Measurements from ENCODE around the gene CARD6. TPM values are rescaled to one million over a fixed set of nuclear protein-coding genes. Genes with fewer than 3 reads are reported as not detected.
"Not testable (repeated sequence)": the region's sequence is repeated elsewhere in the genome, so short reads cannot be mapped to it uniquely, and the experiment has no call there.

CARD6 gene
- total and polyA plus RNA-seq, 2 donors (not counting 1 experiment from before 2014, with no cell fraction given), result 0.72 to 2.7 TPM

- Histone ChIP-seq H3K27me3 (replicated peaks in 1 of 4; ENCODE audit: control extremely low read depth in 1 of 4, control insufficient read depth in 3 of 4, insufficient read depth in 4 of 4, low read length in 3 of 4) (peaks cover 0 to 5% (median 0%) of the 10 kb centered on the region in 4 experiments), H3K36me3 (replicated peaks in 1 of 2; ENCODE audit: control extremely low read depth in 1 of 2, control insufficient read depth in 1 of 2, extremely low read depth in 1 of 2, insufficient read depth in 2 of 2, low read length in 1 of 2) (no peaks in the 10 kb centered on the region), H3K27ac (ENCODE audit: low read length in 2 of 2) (no peak overlapping the region), H3K9ac (ENCODE audit: low read length) (no peak overlapping the region), H3K4me3 (ENCODE audit: control extremely low read depth in 1 of 5, extremely low read depth in 1 of 5, insufficient read depth in 1 of 5, low read depth in 2 of 5, low read length in 4 of 5) (no peak overlapping the region), H2AFZ (ENCODE audit: insufficient read depth, low read depth, low read length, poor library complexity, severe bottlenecking) (no peak overlapping the region), H3K4me1 (ENCODE audit: control insufficient read depth in 2 of 2, insufficient read depth in 2 of 2, low read length in 2 of 2) (no peaks in the 10 kb centered on the region), H4K20me1 (ENCODE audit: control insufficient read depth, insufficient read depth, low read length, poor library complexity, severe bottlenecking) (no peaks in the 10 kb centered on the region), H3K9me3 (ENCODE audit: control extremely low read depth in 1 of 3, control insufficient read depth in 2 of 3, insufficient read depth in 1 of 3, low read length in 2 of 3) (peaks cover 0 to 7% (median 0%) of the 10 kb centered on the region in 3 donors), H3K4me2 (replicated peaks; ENCODE audit: low read depth, low read length, poor library complexity, severe bottlenecking) (no peak overlapping the region), H3K79me2 (ENCODE audit: control insufficient read depth, insufficient read depth, low read length) (no peaks in the 10 kb centered on the region)
- CTCF ChIA-PET, result interaction anchor here (0.5 to 1.4 kb wide), 10 partner anchors 9 to 1307 kb away, joined by 3 to 13 read pairs (median 3); partner anchors contain the start of gene TTC33
- H3K27ac Mint-ChIP-seq, result no peak overlapping the region
- intact Hi-C loops (cut with micrococcal nuclease), result loop anchor here (1.0 to 2.0 kb wide), 3 partner anchors 125 to 1300 kb away; partner anchors contain the start of gene TTC33
- H3K4me1 Mint-ChIP-seq, result no peaks in the 10 kb centered on the region
- TF ChIP-seq CTCF (IDR thresholded peaks at IDR 0.05), result peak; percentile 83
- TF ChIP-seq EZH2 (IDR thresholded peaks at IDR 0.05; ENCODE audit: borderline replicate concordance, insufficient read depth, low read depth, low read length, poor library complexity, severe bottlenecking), result no peak
- POLR2A ChIA-PET, result no interaction called here
- peaks cover 20% of the 10 kb centered on the region for H3K27me3 Mint-ChIP-seq
- H3K9me3 Mint-ChIP-seq (ENCODE audit: insufficient read depth), result no peaks in the 10 kb centered on the region
- H3K4me3 Mint-ChIP-seq, result no peak overlapping the region
- 67% methylated on average over 2 of the region's 10 CpGs for WGBS (ENCODE audit: insufficient coverage)
- ATAC-seq (ENCODE audit: low read depth) (peak; percentile 36), DNase-seq (peak; percentile 36)
These were observed 38.2 kb downstream of the CARD6 start for GRCh38 chr5:40879163-40879942.

- no peaks in the 10 kb centered on the region for H3K4me1 Mint-ChIP-seq
- Histone ChIP-seq H3K4me1 (ENCODE audit: control insufficient read depth in 2 of 2, insufficient read depth in 2 of 2, low read length in 2 of 2) (no peaks in the 10 kb centered on the region), H3K27me3 (replicated peaks in 1 of 4; ENCODE audit: control extremely low read depth in 1 of 4, control insufficient read depth in 3 of 4, insufficient read depth in 4 of 4, low read length in 3 of 4) (peaks cover 0 to 7% (median 0%) of the 10 kb centered on the region in 4 experiments), H3K36me3 (replicated peaks in 1 of 2; ENCODE audit: control extremely low read depth in 1 of 2, control insufficient read depth in 1 of 2, extremely low read depth in 1 of 2, insufficient read depth in 2 of 2, low read length in 1 of 2) (no peaks in the 10 kb centered on the region), H3K4me3 (ENCODE audit: control extremely low read depth in 1 of 5, extremely low read depth in 1 of 5, insufficient read depth in 1 of 5, low read depth in 2 of 5, low read length in 4 of 5) (no peak overlapping the region), H2AFZ (ENCODE audit: insufficient read depth, low read depth, low read length, poor library complexity, severe bottlenecking) (no peak overlapping the region), H3K9me3 (ENCODE audit: control extremely low read depth in 1 of 3, control insufficient read depth in 2 of 3, insufficient read depth in 1 of 3, low read length in 2 of 3) (peaks cover 0 to 7% (median 0%) of the 10 kb centered on the region in 3 donors), H3K9ac (ENCODE audit: low read length) (no peak overlapping the region), H3K79me2 (ENCODE audit: control insufficient read depth, insufficient read depth, low read length) (no peaks in the 10 kb centered on the region), H3K27ac (ENCODE audit: low read length in 2 of 2) (no peak overlapping the region), H4K20me1 (ENCODE audit: control insufficient read depth, insufficient read depth, low read length, poor library complexity, severe bottlenecking) (no peaks in the 10 kb centered on the region), H3K4me2 (replicated peaks; ENCODE audit: low read depth, low read length, poor library complexity, severe bottlenecking) (no peak overlapping the region)
- H3K9me3 Mint-ChIP-seq (ENCODE audit: insufficient read depth), result no peaks in the 10 kb centered on the region
- POLR2A ChIA-PET, result no interaction called here
- ATAC-seq (ENCODE audit: low read depth) (no peak), DNase-seq (no peak)
- TF ChIP-seq EZH2 (IDR thresholded peaks at IDR 0.05; ENCODE audit: borderline replicate concordance, insufficient read depth, low read depth, low read length, poor library complexity, severe bottlenecking) (no peak), CTCF (IDR thresholded peaks at IDR 0.05) (no peak)
- CTCF ChIA-PET, result no interaction called here
- H3K4me3 Mint-ChIP-seq, result no peak overlapping the region
- intact Hi-C loops (cut with micrococcal nuclease), result no loop called here
- WGBS (ENCODE audit: insufficient coverage), result 92% methylated on average over 4 of the region's 4 CpGs
- peaks cover 17% of the 10 kb centered on the region for H3K27me3 Mint-ChIP-seq
- H3K27ac Mint-ChIP-seq, result no peak overlapping the region
These were observed 41.1 kb downstream of the CARD6 start for GRCh38 chr5:40882291-40882690.

GRCh38 chr5:40883051-40883450, 41.9 kb downstream of the CARD6 start:
- H3K27ac Mint-ChIP-seq; ATAC-seq (ENCODE audit: low read depth); POLR2A ChIA-PET; H3K27ac ChIP-seq (ENCODE audit: low read length in 2 of 2); H3K4me1 ChIP-seq (ENCODE audit: control insufficient read depth in 2 of 2, insufficient read depth in 2 of 2, low read length in 2 of 2); H3K36me3 ChIP-seq (replicated peaks in 1 of 2; ENCODE audit: control extremely low read depth in 1 of 2, control insufficient read depth in 1 of 2, extremely low read depth in 1 of 2, insufficient read depth in 2 of 2, low read length in 1 of 2); H3K9me3 ChIP-seq (ENCODE audit: control extremely low read depth in 1 of 3, control insufficient read depth in 2 of 3, insufficient read depth in 1 of 3, low read length in 2 of 3); H3K27me3 ChIP-seq (replicated peaks in 1 of 4; ENCODE audit: control extremely low read depth in 1 of 4, control insufficient read depth in 3 of 4, insufficient read depth in 4 of 4, low read length in 3 of 4); CTCF ChIA-PET; DNase-seq; H3K4me2 ChIP-seq (replicated peaks; ENCODE audit: low read depth, low read length, poor library complexity, severe bottlenecking); H3K4me3 Mint-ChIP-seq; H4K20me1 ChIP-seq (ENCODE audit: control insufficient read depth, insufficient read depth, low read length, poor library complexity, severe bottlenecking); H3K4me1 Mint-ChIP-seq; intact Hi-C loops (cut with micrococcal nuclease); H3K79me2 ChIP-seq (ENCODE audit: control insufficient read depth, insufficient read depth, low read length); H3K4me3 ChIP-seq (ENCODE audit: control extremely low read depth in 1 of 5, extremely low read depth in 1 of 5, insufficient read depth in 1 of 5, low read depth in 2 of 5, low read length in 4 of 5); H3K9me3 Mint-ChIP-seq (ENCODE audit: insufficient read depth); H2AFZ ChIP-seq (ENCODE audit: insufficient read depth, low read depth, low read length, poor library complexity, severe bottlenecking); H3K9ac ChIP-seq (ENCODE audit: low read length): not testable (repeated sequence)
- H3K27me3 Mint-ChIP-seq, result peaks cover 19% of the 10 kb centered on the region
- WGBS (ENCODE audit: insufficient coverage), result 71% methylated on average over 1 of the region's 1 CpG

Measured in B cell (primary cell).